HG03442 (cell line): ENCODE measurements around the gene PRM1.
A peak's percentile ranks its signal among the peaks of the same experiment; 100 is the strongest.

ENCODE experiments used
- ATAC-seq: cut with Tn5 transposase; IDR thresholded peaks from one replicate; pipeline ENCODE4 v1.9.1; 2021; ENCODE audit warnings: mild to moderate bottlenecking, moderate library complexity; ENCODE audit not compliant: unreplicated experiment

PRM1 gene

DNA sequence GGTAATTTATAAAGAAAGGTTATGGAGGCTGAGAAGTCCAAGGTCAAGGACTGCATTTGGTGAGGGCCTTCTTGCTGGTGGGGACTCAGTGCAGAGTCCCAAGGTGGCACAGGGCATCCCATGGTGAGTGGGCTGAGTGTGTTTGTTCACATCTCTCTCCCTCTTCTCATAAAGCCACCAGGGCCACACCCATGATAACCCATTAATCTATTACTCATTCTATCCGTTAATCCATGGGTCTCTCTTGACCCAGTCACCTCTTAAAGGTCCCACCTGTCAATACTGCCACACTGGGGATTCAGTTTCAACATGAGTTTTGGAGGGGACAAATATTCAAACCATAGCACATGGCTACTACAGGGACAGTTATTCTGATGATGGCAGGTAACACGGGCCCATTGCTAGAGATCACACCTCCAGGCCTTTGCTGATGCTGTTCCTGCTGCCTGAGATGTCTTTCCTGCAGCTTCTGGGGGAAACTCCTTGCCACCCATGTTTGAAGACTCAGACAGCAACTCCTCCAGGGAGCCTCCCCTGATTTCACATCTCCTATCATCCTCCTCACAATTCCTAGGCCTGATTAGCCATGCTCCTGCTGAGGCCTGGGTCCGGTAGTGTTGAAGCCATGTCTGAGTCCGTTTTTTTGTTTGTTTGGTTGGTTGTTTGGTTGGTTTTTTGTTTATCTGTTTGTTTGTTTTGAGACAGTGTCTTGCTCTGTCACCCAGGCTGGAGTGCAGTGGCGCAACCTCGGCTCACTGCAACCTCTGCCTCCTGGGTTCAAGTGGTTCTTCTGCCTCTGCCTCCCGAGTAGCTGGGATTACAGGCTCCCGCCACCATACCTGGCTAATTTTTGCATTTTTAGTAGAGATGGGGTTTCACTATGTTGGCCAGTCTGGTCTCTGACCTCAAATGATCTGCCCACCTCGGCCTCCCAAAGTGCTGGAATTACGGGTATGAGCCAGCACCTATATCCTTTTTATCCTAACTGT is 41.2 kb downstream of the PRM1 start:
- no peak for ATAC-seq

DNA sequence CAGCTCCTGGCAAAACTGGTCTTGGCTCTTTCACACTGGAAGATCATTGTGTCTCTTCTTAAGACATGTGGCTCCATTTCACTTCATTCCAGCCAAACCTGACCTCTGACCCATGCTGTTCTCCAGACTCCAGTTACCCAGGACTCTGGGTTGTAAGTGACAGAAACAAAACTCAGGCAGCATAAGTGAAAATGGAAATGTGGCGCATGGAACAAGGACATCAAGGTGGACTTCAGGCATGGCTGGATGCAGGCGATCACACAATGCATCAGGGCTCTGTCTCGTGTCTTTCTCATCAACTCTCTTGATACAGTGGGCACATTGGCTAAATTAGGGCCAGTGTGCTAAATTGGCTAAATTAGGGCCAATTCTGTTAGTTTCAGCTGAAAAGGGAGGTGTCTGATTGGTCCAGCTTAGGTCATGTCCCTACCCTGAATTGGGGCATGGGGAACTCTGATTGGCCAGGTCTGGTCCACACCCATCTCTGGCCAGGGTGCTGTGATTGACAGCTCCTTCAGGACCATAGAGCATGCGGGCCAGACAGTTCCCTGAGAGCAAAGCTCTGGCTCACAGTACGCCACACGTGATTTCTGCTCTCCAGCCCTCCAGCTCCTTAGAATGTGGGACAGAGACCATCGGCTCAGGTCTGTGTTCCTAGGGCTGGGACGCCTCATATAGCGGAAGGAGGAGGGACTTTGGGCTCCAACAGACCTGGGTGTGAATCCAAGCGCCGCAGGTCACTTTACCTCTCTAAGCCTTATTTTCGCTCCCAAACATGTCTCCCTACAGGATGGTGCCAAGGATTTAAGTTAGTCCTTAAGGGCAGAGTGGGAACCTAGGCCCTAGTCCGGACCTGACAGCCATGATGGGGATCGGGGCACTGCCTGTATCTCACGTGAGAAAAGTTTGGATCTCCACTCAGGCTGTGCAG is 42.6 kb downstream of the PRM1 start:
- no peak for ATAC-seq

DNA sequence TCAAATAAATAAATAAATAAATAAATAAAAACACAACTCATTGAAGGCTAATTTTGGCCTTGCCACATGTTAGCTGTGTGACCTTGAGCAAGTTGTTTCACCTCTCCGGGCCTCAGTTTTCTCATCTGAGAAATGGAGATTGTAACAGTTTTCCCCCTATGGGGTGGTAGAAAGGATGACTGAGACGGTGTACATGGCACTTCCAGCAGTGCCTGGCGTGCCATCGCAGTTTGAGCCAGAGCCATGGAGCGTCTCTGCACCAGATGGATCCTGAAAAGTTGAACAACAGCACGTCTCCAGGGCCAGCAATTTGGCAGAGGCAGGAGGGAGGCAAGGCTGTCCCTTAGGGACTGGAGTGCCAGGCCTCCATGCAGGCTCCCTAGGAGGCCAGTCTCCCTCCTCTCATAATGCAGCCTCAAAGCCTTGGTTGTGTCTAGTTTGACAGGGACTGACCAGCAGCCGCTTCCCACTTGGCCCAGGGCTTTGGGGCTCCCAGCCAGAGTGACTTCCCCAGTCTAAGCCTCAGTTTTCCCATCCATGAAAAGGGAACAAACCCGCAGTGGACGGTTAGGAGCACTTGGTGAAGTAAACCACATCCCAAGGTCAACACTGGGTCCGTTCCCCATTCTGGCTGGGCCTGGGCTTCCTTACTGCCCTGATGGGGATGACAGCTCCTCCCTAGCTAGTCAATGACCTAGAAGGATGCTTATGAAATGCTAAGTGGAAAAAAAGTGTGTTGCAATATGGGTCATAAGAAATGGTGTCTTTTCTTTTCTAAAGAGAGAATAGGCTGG is 44.5 kb downstream of the PRM1 start:
- no peak for ATAC-seq

DNA sequence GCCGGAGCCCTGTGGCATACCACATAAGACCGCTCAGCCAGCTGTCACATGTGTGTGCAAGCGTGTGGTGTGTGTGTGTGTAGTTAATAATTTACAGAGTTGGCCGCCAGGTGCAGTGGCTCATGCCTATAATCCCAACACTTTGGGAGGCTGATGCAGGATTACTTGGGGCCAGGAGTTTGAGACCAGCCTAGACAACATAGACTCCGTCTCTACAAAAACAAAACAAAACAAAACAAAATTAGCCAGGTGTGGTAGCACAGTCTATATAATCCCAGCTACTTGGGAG is 45.5 kb downstream of the PRM1 start:
- ATAC-seq, result no peak

DNA sequence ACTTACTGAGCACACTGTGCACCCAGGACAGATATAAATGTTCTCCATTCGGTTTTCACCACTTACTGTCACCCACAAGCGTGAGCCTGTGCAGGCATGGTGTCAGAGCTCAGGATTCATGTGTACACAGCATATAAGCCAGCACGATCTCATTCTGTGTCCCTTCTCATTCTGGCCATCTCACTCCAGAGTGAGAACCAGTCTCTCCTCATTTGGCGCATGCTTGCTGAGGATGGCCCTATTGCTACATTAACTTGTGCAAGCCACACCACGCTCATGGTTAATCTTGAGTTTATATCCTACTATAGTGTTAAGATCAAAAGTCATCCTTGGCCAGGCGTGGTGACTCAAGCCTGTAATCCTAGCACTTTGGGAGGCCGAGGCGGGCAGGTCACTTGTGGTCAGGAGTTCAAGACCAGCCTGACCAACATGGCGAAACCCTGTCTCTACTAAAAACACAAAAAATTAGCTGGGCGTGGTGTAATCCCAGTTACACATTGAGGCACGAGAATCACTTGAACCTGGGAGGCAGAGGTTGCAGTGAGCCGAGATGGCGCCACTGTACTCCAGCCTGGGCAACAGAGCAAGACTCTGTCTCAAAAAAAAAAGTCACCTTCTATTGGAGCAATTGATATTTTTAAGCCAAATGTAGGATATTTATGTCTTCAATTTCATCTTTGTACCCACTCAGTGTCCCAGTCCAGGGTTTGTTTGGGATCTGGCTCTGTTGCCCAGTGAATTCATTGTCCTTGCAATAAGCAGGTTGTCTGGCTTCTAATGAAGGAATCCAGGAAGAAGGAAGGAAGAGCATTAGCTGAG is 46.0 kb downstream of the PRM1 start:
- ATAC-seq, result no peak

DNA sequence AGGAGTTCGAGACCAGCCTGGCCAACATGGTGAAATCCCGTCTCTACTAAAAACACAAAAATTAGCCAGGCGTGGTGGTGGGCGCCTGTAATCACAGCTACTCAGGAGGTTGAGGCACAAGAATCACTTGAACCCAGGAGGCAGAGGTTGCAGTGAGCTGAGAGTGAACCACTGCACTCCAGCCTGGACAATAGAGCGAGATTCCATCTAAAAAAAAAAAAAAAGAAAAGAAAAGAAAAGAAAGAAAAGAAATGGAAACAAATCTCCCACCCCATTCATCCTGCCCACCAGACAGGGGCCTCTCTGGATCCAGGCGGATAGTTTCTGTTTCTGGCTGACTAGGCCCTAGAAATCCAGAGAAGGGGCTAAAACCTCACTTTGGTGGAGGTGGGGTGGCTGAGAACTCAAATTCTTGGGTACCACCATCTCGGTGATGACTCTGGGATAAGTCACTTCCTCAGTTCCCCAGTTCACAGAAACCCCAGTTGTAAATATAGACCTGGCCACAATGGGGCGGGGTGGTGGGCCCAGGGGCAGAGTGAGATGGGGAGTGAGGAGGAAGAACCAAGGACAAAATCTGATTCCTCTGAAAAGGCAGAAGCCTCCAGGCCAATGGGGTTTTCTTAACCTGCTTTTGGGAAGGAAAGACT is 47.3 kb downstream of the PRM1 start:
- ATAC-seq, result no peak

DNA sequence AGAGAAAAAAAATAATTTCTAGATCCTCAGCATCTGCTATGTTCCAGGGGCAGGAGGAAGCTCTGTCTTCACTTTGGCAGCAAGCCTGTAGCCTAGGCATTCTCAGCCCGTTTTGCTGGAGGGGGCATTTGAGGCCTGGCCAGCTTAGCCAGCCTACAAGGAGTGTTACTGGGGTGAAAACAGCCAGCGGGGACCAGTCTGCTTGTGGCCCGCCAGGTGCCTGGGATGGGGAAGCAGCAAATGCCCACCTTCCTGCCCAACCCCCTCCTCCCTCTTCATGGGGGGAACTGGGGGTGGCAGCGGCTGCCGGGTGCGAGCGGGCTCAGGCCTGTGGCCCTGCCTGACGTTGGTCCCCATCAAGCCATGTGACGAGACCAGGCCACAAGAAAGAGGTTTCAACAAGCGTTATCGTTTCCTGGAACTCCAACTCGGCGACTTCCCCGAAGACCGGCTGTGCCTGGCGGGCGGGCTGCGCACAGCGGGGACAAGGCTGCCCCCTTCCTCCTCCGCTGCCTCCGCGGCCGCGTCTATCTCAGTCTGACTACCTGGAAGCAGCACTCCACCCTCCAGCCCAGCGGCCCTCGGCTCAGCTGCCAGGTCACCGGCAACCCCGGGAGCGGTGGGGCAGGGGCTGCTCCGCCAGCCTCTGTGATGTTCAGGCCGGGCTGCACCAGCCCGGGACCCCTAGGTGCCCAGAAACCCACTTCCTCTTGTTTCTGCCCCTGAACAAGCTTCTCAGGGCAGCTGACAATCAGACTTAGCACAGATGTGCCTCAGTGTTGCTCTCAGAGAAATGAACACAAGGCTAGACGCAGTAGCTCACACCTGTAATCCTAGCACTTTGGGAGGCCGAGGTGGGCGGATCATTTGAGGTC is 48.0 kb downstream of the PRM1 start:
- ATAC-seq, result peak; percentile 57

DNA sequence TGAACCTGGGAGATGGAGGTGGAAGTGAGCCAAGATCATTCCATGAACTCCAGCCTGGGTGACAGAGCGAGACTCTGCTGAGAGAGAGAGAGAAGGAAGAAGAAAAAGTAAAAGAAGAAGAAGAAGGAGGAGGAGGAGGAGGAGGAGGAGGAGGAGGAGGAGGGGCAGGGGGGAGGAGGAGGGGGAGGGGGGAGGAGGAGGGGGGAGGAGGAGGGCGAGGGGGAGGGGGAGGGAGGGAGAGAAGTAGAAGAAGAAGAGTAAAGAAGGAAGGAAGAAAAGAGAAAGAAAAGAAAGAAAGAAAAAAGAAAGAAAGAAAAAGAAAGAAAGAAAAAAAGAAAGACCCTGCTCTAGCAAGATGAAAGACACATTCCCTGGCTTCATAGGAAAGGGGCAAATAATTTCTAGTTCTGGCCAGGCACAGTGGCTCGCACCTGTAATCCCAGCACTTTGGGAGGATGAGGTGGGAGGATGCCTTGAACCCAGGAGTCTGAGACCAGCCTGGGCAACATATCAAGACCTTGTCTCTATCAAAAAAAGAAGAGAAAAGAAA is 48.8 kb downstream of the PRM1 start:
- ATAC-seq, result no peak

DNA sequence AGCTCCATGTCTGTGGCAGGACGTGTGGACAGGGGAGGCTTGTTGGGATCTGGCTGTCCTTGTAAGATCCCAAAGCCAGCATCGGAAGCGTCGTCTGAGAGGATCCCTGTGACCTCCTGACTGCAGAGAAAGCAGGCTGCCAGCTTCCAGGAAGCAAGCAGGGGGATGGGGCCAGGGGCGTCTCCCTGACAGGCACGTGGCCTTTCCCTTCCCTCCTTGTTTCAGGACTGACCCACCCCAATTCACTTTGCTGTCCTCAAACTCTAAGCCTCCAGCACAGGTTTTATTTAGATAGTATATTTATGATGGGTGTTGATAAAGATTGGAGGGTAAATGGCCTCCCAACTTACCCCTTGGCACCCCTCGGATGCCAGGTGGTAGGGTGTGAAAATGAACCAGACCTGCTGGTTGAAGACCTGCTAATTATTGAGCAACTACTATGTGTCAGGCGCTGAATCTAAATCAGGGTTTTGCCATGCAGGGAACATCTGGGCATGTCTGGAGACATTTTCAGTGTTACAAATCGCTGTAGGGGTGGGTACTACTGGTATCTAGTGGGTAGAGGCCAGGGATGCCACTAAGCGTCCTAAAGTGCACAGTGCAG is 49.7 kb downstream of the PRM1 start:
- ATAC-seq, result no peak
